SK-N-SH (cell line): Measurements from ENCODE around the gene ANTKMT. TPM values are rescaled to one million over a fixed set of nuclear protein-coding genes. Genes with fewer than 3 reads are reported as not detected.

Experiments
- CTCF ChIA-PET: fragments of 300-600, 350-600 bp; formaldehyde crosslinking; extraction: SDS; loops from one replicate; lab custom pipeline; 2021; lab: Yijun Ruan, JAX
- POLR2A ChIA-PET: fragments of 350-600 bp; sonication (Branson Sonifier 250); formaldehyde crosslinking; extraction: SDS; loops from one replicate; lab custom pipeline; 2020; ENCODE audit warnings: antibody characterized with exemption, inconsistent platforms; lab: Yijun Ruan, JAX
- DNase-seq: peaks from one replicate; pipeline ENCODE4 v3.0.0; 2012
- H2AFZ ChIP-seq: fragments of 200-600 bp; sonication (generic); 2 replicates; pipeline ENCODE4 v1.8.1; 2016; ENCODE audit warnings: antibody characterized with exemption, mild to moderate bottlenecking, low read depth
- H3F3A ChIP-seq: fragments of 200-600 bp; sonication (generic); replicated peaks from 2 replicates; pipeline ENCODE3; 2016; ENCODE audit warnings: antibody characterized with exemption, mild to moderate bottlenecking; ENCODE audit not compliant: insufficient read depth
- H3K27ac ChIP-seq, 2 experiments: fragments of 200-500 bp in 1 of 2; fragments of 200-600 bp in 1 of 2; sonication (Bioruptor generic) in 1 of 2; sonication (generic), shearing (Covaris generic) in 1 of 2; 2 replicates each; pipeline versions ENCODE4 v1.5.1 to v1.6.1; 2014 to 2016; ENCODE audit warnings: low read depth in 2 of 2, inconsistent platforms in 1 of 2, low read length in 1 of 2, mild to moderate bottlenecking in 1 of 2, mixed read lengths in 1 of 2
- H3K27me3 ChIP-seq: fragments of 200-600 bp; sonication (generic), shearing (Covaris generic); 2 replicates; pipeline ENCODE4 v1.6.1; 2016; ENCODE audit warnings: mixed run types; ENCODE audit not compliant: insufficient read depth
- H3K36me3 ChIP-seq, 2 experiments: fragments of 200-500 bp in 1 of 2; fragments of 200-600 bp in 1 of 2; sonication (Bioruptor generic) in 1 of 2; sonication (generic) in 1 of 2; replicated peaks in 1 of 2; 2 replicates each; pipeline versions ENCODE3 to v1.5.1; 2014 to 2016; ENCODE audit warnings: low read length in 1 of 2, mild to moderate bottlenecking in 1 of 2; ENCODE audit not compliant: insufficient read depth in 2 of 2, control insufficient read depth in 1 of 2
- H3K4me1 ChIP-seq, 2 experiments: fragments of 200-500 bp in 1 of 2; fragments of 200-600 bp in 1 of 2; sonication (Bioruptor generic) in 1 of 2; sonication (generic), shearing (Covaris generic) in 1 of 2; 2 replicates each; pipeline versions ENCODE4 v1.5.1 to v1.6.1; 2014 to 2016; ENCODE audit warnings: low read depth in 1 of 2, low read length in 1 of 2, mixed run types in 1 of 2; ENCODE audit not compliant: insufficient read depth in 2 of 2, control insufficient read depth in 1 of 2
- H3K4me2 ChIP-seq: fragments of 200-600 bp; sonication (generic), shearing (Covaris generic); 2 replicates; pipeline ENCODE4 v1.6.1; 2017; ENCODE audit warnings: mixed run types
- H3K4me3 ChIP-seq, 2 experiments: fragments of 200-500 bp in 1 of 2; fragments of 200-600 bp in 1 of 2; sonication (Bioruptor generic) in 1 of 2; sonication (generic), shearing (Covaris generic) in 1 of 2; 2 replicates each; pipeline versions ENCODE4 v1.5.1 to v1.8.1; 2014 to 2016; ENCODE audit warnings: low read depth in 2 of 2, inconsistent platforms in 1 of 2, low read length in 1 of 2, mild to moderate bottlenecking in 1 of 2, mixed read lengths in 1 of 2, moderate library complexity in 1 of 2
- H3K79me2 ChIP-seq: fragments of 200-600 bp; sonication (generic); 2 replicates; pipeline ENCODE4 v1.8.1; 2017; ENCODE audit warnings: mild to moderate bottlenecking; ENCODE audit not compliant: insufficient read depth
- H3K9ac ChIP-seq: fragments of 200-600 bp; sonication (generic); 2 replicates; pipeline ENCODE4 v1.6.1; 2017; ENCODE audit warnings: mixed run types
- H3K9me2 ChIP-seq: fragments of 200-600 bp; sonication (generic); 2 replicates; pipeline ENCODE4 v1.6.1; 2017; ENCODE audit warnings: mixed run types
- H3K9me3 ChIP-seq: fragments of 200-600 bp; sonication (generic); 2 replicates; pipeline ENCODE4 v1.6.1; 2017; ENCODE audit warnings: mixed run types, mild to moderate bottlenecking, moderate library complexity
- H4K20me1 ChIP-seq: fragments of 200-600 bp; sonication (generic); 2 replicates; pipeline ENCODE4 v1.6.1; 2017; ENCODE audit warnings: mild to moderate bottlenecking, mixed run types; ENCODE audit not compliant: insufficient read depth
- ELF1 ChIP-seq: IDR thresholded peaks from 2 replicates; pipeline ENCODE4 v1.4.0; 2012
- GATA2 ChIP-seq: sonication (generic); formaldehyde crosslinking; IDR thresholded peaks from 2 replicates; pipeline ENCODE4 v1.5.0; 2020; ENCODE audit warnings: mild to moderate bottlenecking, missing genetic modification reagents
- MEF2A ChIP-seq: IDR thresholded peaks from 2 replicates; pipeline ENCODE4 v1.4.0; 2012; ENCODE audit warnings: low read depth, borderline replicate concordance
- NRF1 ChIP-seq: IDR thresholded peaks from 2 replicates; pipeline ENCODE4 v1.6.1; 2012; ENCODE audit warnings: low read depth, mild to moderate bottlenecking, low read length
- RAD21 ChIP-seq: IDR thresholded peaks from 2 replicates; pipeline ENCODE4 v1.6.1; 2012; ENCODE audit warnings: mild to moderate bottlenecking, low read length
- RCOR1 ChIP-seq: fragments of 150-350 bp; IDR thresholded peaks from 2 replicates; pipeline ENCODE4 v1.6.1; 2017; ENCODE audit warnings: antibody characterized with exemption, low read length
- RXRA ChIP-seq: IDR thresholded peaks from 2 replicates; pipeline ENCODE4 v1.4.0; 2012; ENCODE audit warnings: low read depth, mild to moderate bottlenecking, borderline replicate concordance
- TCF12 ChIP-seq: IDR thresholded peaks from 2 replicates; pipeline ENCODE4 v1.4.0; 2012
- YY1 ChIP-seq: IDR thresholded peaks from 2 replicates; pipeline ENCODE4 v1.4.0; 2012; ENCODE audit warnings: low read depth, mild to moderate bottlenecking
- WGBS: methylation state at CpG from one replicate; pipeline ENCODE4 v1.1.6; 2017; ENCODE audit warnings: low lambda C conversion rate; 5-methylcytosine and 5-hydroxymethylcytosine counted together
- polyA plus RNA-seq, 3 experiments: library from polyadenylated mRNA; depleted of rRNA; stranded (reverse); fragments of >200 nt; gene quantifications; 2 replicates each; pipeline ENCODE4 v1.2.3, GENCODE V29; 2012
- TF ChIP-seq, protein P1 (sequence below): IDR thresholded peaks from 2 replicates; pipeline ENCODE4 v1.4.0; 2012; ENCODE audit warnings: low read depth, borderline replicate concordance

The ANTKMT gene
- polyA plus RNA-seq, 1 of the 3 experiments (the other 2 are of a cell fraction), result 57.4 TPM

GRCh38 chr16:707062-707538 is 13.8 kb upstream of the ANTKMT start:
- Histone ChIP-seq H3K9me3 (no peaks in the 10 kb centered on the region), H3K9me2 (no peaks in the 10 kb centered on the region), H2AFZ (no peak overlapping the region), H3K36me3 (no peaks in the 10 kb centered on the region), H3K27ac (no peak overlapping the region), H3K27me3 (no peaks in the 10 kb centered on the region), H3K79me2 (peaks cover 31% of the 10 kb centered on the region), H3K4me2 (no peak overlapping the region), H3K4me1 (peaks cover 23 to 44% of the 10 kb centered on the region in 2 experiments; a peak in 2 of 4 replicates), H3F3A (peaks cover 18% of the 10 kb centered on the region), H3K4me3 (no peak overlapping the region), H4K20me1 (peaks cover 27% of the 10 kb centered on the region), H3K9ac (no peak overlapping the region)
- no peak for TF ChIP-seq ELF1
- ChIA-PET CTCF (interaction anchor here (1.0 to 22.4 kb wide), 9 partner anchors 9 to 348 kb away, joined by 3 to 358 read pairs (median 5); partner anchors contain the start of genes ANTKMT, CCDC78, CIAO3 and HAGHL), POLR2A (interaction anchor here (0.6 to 1.2 kb wide), 7 partner anchors 9 to 88 kb away, joined by 3 to 4 read pairs (median 4); partner anchors contain the start of genes ANTKMT and STUB1)
- DNase-seq, result no peak
- WGBS, result 77% methylated on average over 5 of the region's 14 CpGs

DNA sequence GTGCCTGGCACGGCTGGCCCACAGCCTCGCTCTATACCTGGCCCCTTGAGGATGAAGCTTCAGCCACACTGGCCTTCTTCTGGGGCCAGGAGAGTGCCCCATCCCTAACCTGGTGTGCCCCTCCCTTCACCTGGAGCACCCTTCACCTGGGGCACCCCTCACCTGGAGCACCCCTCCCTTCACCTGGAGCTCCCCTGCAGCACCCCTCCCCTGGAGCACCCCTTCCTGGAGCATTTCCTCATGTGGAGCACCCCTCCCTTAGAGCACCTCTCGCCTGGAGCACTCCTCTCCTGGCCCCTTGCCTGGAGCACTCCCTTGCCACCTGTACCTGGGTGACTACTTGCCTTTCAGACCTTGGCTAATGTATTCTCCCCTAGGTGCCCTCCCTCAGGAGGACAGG is 12.9 kb upstream of the ANTKMT start:
- no peak for TF ChIP-seq MEF2A
- no peak for TF ChIP-seq GATA2 (CRISPR knock-in tag)
- TF ChIP-seq RXRA, result no peak
- no peak for TF ChIP-seq RAD21
- TF ChIP-seq, protein P1, sequence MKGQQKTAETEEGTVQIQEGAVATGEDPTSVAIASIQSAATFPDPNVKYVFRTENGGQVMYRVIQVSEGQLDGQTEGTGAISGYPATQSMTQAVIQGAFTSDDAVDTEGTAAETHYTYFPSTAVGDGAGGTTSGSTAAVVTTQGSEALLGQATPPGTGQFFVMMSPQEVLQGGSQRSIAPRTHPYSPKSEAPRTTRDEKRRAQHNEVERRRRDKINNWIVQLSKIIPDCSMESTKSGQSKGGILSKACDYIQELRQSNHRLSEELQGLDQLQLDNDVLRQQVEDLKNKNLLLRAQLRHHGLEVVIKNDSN, result no peak
- TF ChIP-seq TCF12, result no peak
- no peak for TF ChIP-seq YY1
- H3K9me3 ChIP-seq, result no peaks in the 10 kb centered on the region
- DNase-seq, result no peak
- H3K36me3 ChIP-seq, result no peaks in the 10 kb centered on the region
- peaks cover 27% of the 10 kb centered on the region for H3F3A ChIP-seq
- H3K4me1 ChIP-seq, result peaks cover 23 to 44% of the 10 kb centered on the region in 2 experiments; a peak in 2 of 4 replicates
- no peak overlapping the region for H2AFZ ChIP-seq
- H3K9ac ChIP-seq, result no peak overlapping the region
- ChIA-PET POLR2A (interaction anchor here (0.5 to 2.8 kb wide), 3 partner anchors 12 to 285 kb away, joined by 3 to 19 read pairs (median 4); partner anchors contain the start of genes ANTKMT, CHTF18 and RPUSD1), CTCF (interaction anchor here (1.6 to 22.4 kb wide), 5 partner anchors 8 to 347 kb away, joined by 4 to 358 read pairs (median 29); partner anchors contain the start of genes ANTKMT, CCDC78, CIAO3 and HAGHL)
- H3K4me3 ChIP-seq, result no peak overlapping the region
- H3K4me2 ChIP-seq, result no peak overlapping the region
- H3K9me2 ChIP-seq, result no peaks in the 10 kb centered on the region
- no peak overlapping the region for H3K27ac ChIP-seq
- H4K20me1 ChIP-seq, result peaks cover 18% of the 10 kb centered on the region
- H3K27me3 ChIP-seq, result no peaks in the 10 kb centered on the region
- H3K79me2 ChIP-seq, result peaks cover 22% of the 10 kb centered on the region
- WGBS, result 85% methylated on average over 3 of the region's 3 CpGs

- ChIA-PET POLR2A (interaction anchor here (1.2 to 2.8 kb wide), 4 partner anchors 11 to 79 kb away, joined by 4 to 19 read pairs (median 4); partner anchors contain the start of genes ANTKMT, CHTF18 and RPUSD1), CTCF (interaction anchor here (2.4 to 22.4 kb wide), 4 partner anchors 19 to 76 kb away, joined by 14 to 358 read pairs (median 41); partner anchors contain the start of genes ANTKMT, CCDC78, CIAO3 and HAGHL)
- 58% methylated on average over 2 of the region's 4 CpGs for WGBS
These were observed 12.0 kb upstream of the ANTKMT start for GRCh38 chr16:708959-709358.

More at GRCh38 chr16:708959-709358, 12.0 kb upstream of the ANTKMT start:
- Histone ChIP-seq H3K4me3 (no peak overlapping the region), H3K4me2 (peak overlapping the region; percentile 95; the same call in 1 of the 2 replicates), H3K9me3 (no peaks in the 10 kb centered on the region), H3K27ac (peak overlapping the region in 1 of 2 experiments; percentile 84; a peak in 2 of 4 replicates), H3K27me3 (no peaks in the 10 kb centered on the region), H3K36me3 (no peaks in the 10 kb centered on the region), H3K9ac (no peak overlapping the region), H3K79me2 (peaks cover 12% of the 10 kb centered on the region), H3K9me2 (no peaks in the 10 kb centered on the region), H2AFZ (no peak overlapping the region), H3F3A (peaks cover 30% of the 10 kb centered on the region), H3K4me1 (peaks cover 21 to 40% of the 10 kb centered on the region in 2 experiments; a peak in 2 of 4 replicates), H4K20me1 (peaks cover 9% of the 10 kb centered on the region)
- no peak for DNase-seq
- no peak for TF ChIP-seq GATA2 (CRISPR knock-in tag)
- TF ChIP-seq NRF1, result no peak
- TF ChIP-seq RCOR1, result no peak
- TF ChIP-seq MEF2A, result no peak
- TF ChIP-seq RAD21, result no peak
